ENCODE measurements around the gene B4GALT2. TPM values are rescaled to one million over a fixed set of nuclear protein-coding genes. Genes with fewer than 3 reads are reported as not detected.

B4GALT2 gene
- total and polyA plus RNA-seq, 10 of the 15 experiments (the other 5 are each of a cell fraction or from before 2014, with no cell fraction given) = 0.98 to 61.0 (median 23.4) TPM

DNA sequence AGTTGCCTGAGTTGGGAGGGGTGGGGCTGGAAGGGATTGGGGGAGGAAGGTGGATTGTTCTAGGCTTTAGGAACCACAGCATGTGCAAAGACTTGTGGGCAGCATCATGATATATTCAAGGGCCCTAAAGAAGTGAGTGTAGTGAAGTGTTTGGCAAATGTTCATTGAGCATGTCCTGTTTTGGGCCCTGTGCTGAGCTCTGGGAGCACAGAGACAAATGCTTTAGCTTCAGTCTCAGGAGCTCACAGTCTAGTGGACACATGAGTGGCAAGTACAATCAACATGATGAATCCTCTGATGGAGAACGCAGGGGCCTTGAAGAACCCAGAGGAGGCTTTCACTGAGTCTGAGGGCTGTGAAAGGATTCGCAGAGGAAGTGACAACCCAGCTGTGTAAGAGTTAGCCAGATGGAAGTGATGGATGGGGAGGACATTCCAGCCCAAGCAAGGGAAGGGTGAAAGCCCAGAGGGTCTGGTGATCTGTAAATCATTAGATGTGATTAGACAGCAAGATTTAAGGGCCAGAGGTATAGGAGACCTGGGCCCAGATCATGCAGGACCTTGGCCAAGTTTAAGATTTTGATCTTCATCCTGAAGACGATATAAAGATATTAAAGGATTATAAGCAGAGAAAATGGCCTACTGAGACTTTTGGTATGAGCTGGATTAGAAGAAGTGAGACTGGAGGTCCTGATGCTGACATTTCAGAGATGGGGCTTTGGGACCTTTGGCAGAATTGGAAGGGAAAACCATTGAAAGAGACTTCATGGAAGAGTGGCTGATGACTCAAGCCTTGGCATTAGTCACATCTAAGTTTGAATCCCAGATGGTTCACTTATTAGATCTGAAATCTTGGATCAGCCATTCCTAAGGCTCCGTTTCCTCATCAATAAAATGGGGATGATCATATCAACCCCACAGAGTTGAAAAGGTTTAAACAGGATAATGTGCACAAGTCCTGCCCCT is 27.7 kb upstream of the B4GALT2 start:
- Histone ChIP-seq H3K4me1 (ENCODE audit: control insufficient read depth, insufficient read depth, low read length) (peaks cover 10% of the 10 kb centered on the region), H3K4me2 (ENCODE audit: control insufficient read depth, insufficient read depth) (no peak overlapping the region), H3K27me3 (replicated peaks in 1 of 2; ENCODE audit: control insufficient read depth in 2 of 2, insufficient read depth in 2 of 2, low read length in 1 of 2) (no peaks in the 10 kb centered on the region), H3K9ac (ENCODE audit: control insufficient read depth, insufficient read depth, low read length) (no peak overlapping the region), H3K36me3 (ENCODE audit: control insufficient read depth in 2 of 2, insufficient read depth in 2 of 2, low read length in 1 of 2) (0 out of 4 replicates have a peak, but pooled peaks cover 0 to 4% of the 10 kb centered on the region in 2 experiments), H3K27ac (ENCODE audit: control insufficient read depth, insufficient read depth) (no peak overlapping the region), H2AFZ (ENCODE audit: control insufficient read depth, low read depth, low read length) (no peak overlapping the region), H4K20me1 (ENCODE audit: control insufficient read depth, insufficient read depth) (no peaks in the 10 kb centered on the region), H3K9me3 (replicated peaks; ENCODE audit: control insufficient read depth, insufficient read depth, low read length) (no peaks in the 10 kb centered on the region), H3K4me3 (no peak overlapping the region), H3K79me2 (ENCODE audit: control insufficient read depth, insufficient read depth, low read length) (peaks cover 15% of the 10 kb centered on the region)
- ChIA-PET RAD21 (ENCODE audit: unreplicated experiment) (interaction anchor here (0.6 kb wide), 1 partner anchor 417 kb away, joined by 3 read pairs; no protein-coding TSS in a partner anchor), CTCF (interaction anchor here (1.2 to 10.4 kb wide), 3 partner anchors 16 to 188 kb away, joined by 3 to 166 read pairs (median 10); no protein-coding TSS in a partner anchor), POLR2A (interaction anchor here (0.8 kb wide), 1 partner anchor 47 kb away, joined by 3 read pairs; no protein-coding TSS in a partner anchor), SMC1A (ENCODE audit: uncharacterized antibody, unreplicated experiment) (interaction anchor here (0.9 to 1.2 kb wide), 3 partner anchors 24 to 201 kb away, joined by 3 read pairs; partner anchors contain the start of gene ATP6V0B)
- no peak for DNase-seq (ENCODE audit: low read depth, low spot score)
- WGBS (ENCODE audit: insufficient coverage, insufficient replicate concordance, low lambda C conversion rate, missing lambda C conversion rate) = 80% methylated on average over 4 of the region's 4 CpGs
- BruUV-seq (replicated peaks) = no TSS peak
- TF ChIP-seq, protein P1, sequence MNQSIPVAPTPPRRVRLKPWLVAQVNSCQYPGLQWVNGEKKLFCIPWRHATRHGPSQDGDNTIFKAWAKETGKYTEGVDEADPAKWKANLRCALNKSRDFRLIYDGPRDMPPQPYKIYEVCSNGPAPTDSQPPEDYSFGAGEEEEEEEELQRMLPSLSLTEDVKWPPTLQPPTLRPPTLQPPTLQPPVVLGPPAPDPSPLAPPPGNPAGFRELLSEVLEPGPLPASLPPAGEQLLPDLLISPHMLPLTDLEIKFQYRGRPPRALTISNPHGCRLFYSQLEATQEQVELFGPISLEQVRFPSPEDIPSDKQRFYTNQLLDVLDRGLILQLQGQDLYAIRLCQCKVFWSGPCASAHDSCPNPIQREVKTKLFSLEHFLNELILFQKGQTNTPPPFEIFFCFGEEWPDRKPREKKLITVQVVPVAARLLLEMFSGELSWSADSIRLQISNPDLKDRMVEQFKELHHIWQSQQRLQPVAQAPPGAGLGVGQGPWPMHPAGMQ (IDR thresholded peaks at IDR 0.05; ENCODE audit: borderline replicate concordance) = no peak
- ATAC-seq = no peak
- intact Hi-C loops (cut with micrococcal nuclease; ENCODE audit: unreplicated experiment) (no loop called here), in situ Hi-C loops (cut with MboI) (no loop called here)
- no peak for FAIRE-seq

Measured in GM12878 (cell line).